Stimulated activated CD8-positive, alpha-beta memory T cell treated with anti-CD3 and anti-CD28 coated beads, Interleukin-7, amount 100 ng/mL, for 4 hours (primary cell): ENCODE measurements around the gene HUNK.

ENCODE experiments used
- DNase-seq, 2 donors: peaks; one replicate each; pipeline ENCODE4 v3.0.0-alpha.2; 2020; ENCODE audit warnings: low read depth in 2 of 2

HUNK gene

GRCh38 chr21:32044205-32045180 is 171.7 kb downstream of the HUNK start:
- no peak for DNase-seq

DNA sequence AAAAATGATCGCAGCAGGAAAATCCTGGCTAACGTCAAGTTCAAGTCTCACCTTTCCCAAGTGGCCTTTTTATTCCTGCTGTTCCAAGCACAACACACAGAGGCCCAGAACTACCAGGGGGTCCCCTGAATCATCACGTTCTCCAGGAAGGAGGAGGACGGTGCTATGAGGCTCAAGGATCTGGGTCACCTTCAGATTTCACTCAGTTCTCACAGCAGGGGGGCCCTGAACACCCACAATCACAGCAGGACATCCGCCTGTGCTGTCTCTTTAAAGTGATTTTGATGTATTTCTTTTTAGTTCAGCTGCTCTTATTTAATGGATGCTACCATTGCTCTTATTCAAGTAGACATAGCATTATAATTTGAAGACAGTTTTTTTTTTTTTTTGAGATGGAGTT is 173.4 kb downstream of the HUNK start:
- DNase-seq = no peak

DNA sequence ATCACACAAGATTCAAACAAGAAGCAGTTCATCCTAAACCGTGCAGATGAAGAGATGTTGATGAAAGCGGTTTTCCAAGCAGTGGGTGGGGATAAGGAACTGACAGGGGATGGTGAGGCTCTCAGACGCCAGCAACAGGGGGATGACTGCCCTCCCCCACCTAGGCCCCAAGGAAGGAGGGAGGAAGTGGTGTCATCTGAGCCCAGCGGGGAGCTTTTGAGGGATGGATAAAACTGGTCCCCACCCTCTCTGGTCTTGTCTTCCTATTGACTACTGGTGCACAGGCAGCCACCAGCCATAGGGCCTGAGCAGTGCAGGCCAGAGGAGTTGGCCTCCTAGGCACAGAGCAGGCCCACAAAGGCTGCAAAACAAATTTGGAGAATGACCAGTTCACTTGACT is 175.5 kb downstream of the HUNK start:
- no peak for DNase-seq
